H1 (cell line): ENCODE data around the gene IRGQ. TPM values are rescaled to one million over a fixed set of nuclear protein-coding genes. Genes with fewer than 3 reads are reported as not detected.

Experiments
- CTCF ChIA-PET: fragments of 300-600 bp; sonication (Branson Sonifier 250); formaldehyde crosslinking; loops from one replicate; lab custom pipeline; 2021; ENCODE audit not compliant: partially characterized antibody; lab: Charles Lee
- POLR2A ChIA-PET: fragments of 300-600 bp; sonication (Branson Sonifier 250); formaldehyde crosslinking; loops from one replicate; lab custom pipeline; 2021; ENCODE audit warnings: inconsistent platforms; ENCODE audit not compliant: partially characterized antibody; lab: Charles Lee
- DNase-seq, 2 experiments: peaks; one replicate each; pipeline versions ENCODE4 v3.0.0 to v3.0.0-alpha.2; 2010 to 2022; ENCODE audit warnings: low spot score in 2 of 2, low read depth in 1 of 2, mixed read lengths in 1 of 2
- FAIRE-seq: peaks from 2 replicates; lab custom pipeline; 2011; peaks lifted over from hg19 to GRCh38; lab: Jason Lieb, UNC
- H2AFZ ChIP-seq: 2 replicates; pipeline ENCODE4 v1.8.1; 2012; ENCODE audit warnings: low read length, inconsistent platforms
- H2AK5ac ChIP-seq: 2 replicates; pipeline ENCODE4 v1.6.1; 2013; ENCODE audit warnings: low read depth, low read length
- H2BK120ac ChIP-seq: replicated peaks from 2 replicates; pipeline ENCODE3; 2013; ENCODE audit warnings: low read depth, low read length, inconsistent platforms
- H2BK12ac ChIP-seq: 2 replicates; pipeline ENCODE4 v1.6.1; 2013; ENCODE audit warnings: low read depth, low read length
- H2BK15ac ChIP-seq: 2 replicates; pipeline ENCODE4 v1.6.1; 2013; ENCODE audit warnings: low read length
- H2BK20ac ChIP-seq: 2 replicates; pipeline ENCODE4 v1.6.1; 2013; ENCODE audit warnings: low read length
- H2BK5ac ChIP-seq: 2 replicates; pipeline ENCODE4 v1.6.1; 2013; ENCODE audit warnings: low read depth, low read length
- H3K14ac ChIP-seq: 2 replicates; pipeline ENCODE4 v1.6.1; 2013; ENCODE audit warnings: inconsistent platforms; ENCODE audit not compliant: insufficient read length
- H3K18ac ChIP-seq: 2 replicates; pipeline ENCODE4 v1.6.1; 2013; ENCODE audit warnings: low read length; ENCODE audit errors: extremely low read depth
- H3K23ac ChIP-seq: 2 replicates; pipeline ENCODE4 v1.6.1; 2013; ENCODE audit warnings: inconsistent platforms; ENCODE audit not compliant: insufficient read length
- H3K23me2 ChIP-seq: 2 replicates; pipeline ENCODE4 v1.6.1; 2013; ENCODE audit warnings: low read depth, low read length
- H3K27ac ChIP-seq: 2 replicates; pipeline ENCODE4 v1.6.1; 2011; ENCODE audit warnings: low read depth, low read length, inconsistent platforms
- H3K27me3 ChIP-seq, 4 experiments: replicated peaks in 1 of 4; 1 replicate in 1 of 4; 2 replicates in 3 of 4; pipeline versions ENCODE4 v1.6.1 to v1.8.1; 2011 to 2013; ENCODE audit warnings: low read length in 3 of 4, mild to moderate bottlenecking in 3 of 4, inconsistent platforms in 2 of 4, mixed read lengths in 2 of 4, moderate library complexity in 1 of 4; ENCODE audit not compliant: control insufficient read depth in 3 of 4, insufficient read depth in 3 of 4; ENCODE audit errors: extremely low read depth in 1 of 4
- H3K36me3 ChIP-seq, 4 experiments: 2 replicates each; pipeline versions ENCODE4 v1.6.1 to v1.8.1; 2011 to 2013; ENCODE audit warnings: mild to moderate bottlenecking in 4 of 4, low read length in 3 of 4, moderate library complexity in 2 of 4, control low read depth in 1 of 4, inconsistent platforms in 1 of 4; ENCODE audit not compliant: insufficient read depth in 4 of 4, control insufficient read depth in 2 of 4
- H3K4ac ChIP-seq: replicated peaks from 2 replicates; pipeline ENCODE3; 2013; ENCODE audit warnings: low read length, low read depth, mixed read lengths, inconsistent platforms; ENCODE audit not compliant: insufficient read length
- H3K4me1 ChIP-seq, 4 experiments: replicated peaks in 1 of 4; 1 replicate in 1 of 4; 2 replicates in 3 of 4; pipeline versions ENCODE4 v1.6.1 to v1.8.1; 2011 to 2013; ENCODE audit warnings: low read length in 3 of 4, inconsistent platforms in 2 of 4, mixed read lengths in 1 of 4; ENCODE audit not compliant: insufficient read depth in 4 of 4, control insufficient read depth in 3 of 4
- H3K4me2 ChIP-seq, 2 experiments: 2 replicates each; pipeline versions ENCODE4 v1.6.1 to v1.8.1; 2011 to 2013; ENCODE audit warnings: low read depth in 2 of 2, low read length in 2 of 2, control low read depth in 1 of 2, inconsistent platforms in 1 of 2, mild to moderate bottlenecking in 1 of 2; ENCODE audit not compliant: insufficient read depth in 1 of 2
- H3K4me3 ChIP-seq, 4 experiments: fragments of 200-600, 300-600 bp in 1 of 4; sonication (generic), shearing (Covaris generic), sonication (Bioruptor Twin) in 1 of 4; 2 replicates each; pipeline versions ENCODE4 v1.5.1 to v1.8.1; 2011 to 2016; ENCODE audit warnings: low read length in 4 of 4, low read depth in 3 of 4, control low read depth in 2 of 4, inconsistent platforms in 2 of 4, mild to moderate bottlenecking in 2 of 4, mixed read lengths in 1 of 4, moderate library complexity in 1 of 4; ENCODE audit not compliant: insufficient read depth in 2 of 4; ENCODE audit errors: extremely low read depth in 1 of 4
- H3K56ac ChIP-seq: replicated peaks from 2 replicates; pipeline ENCODE3; 2013; ENCODE audit warnings: low read depth, mild to moderate bottlenecking, mixed read lengths, low read length, inconsistent platforms; ENCODE audit not compliant: insufficient read length
- H3K79me1 ChIP-seq: 2 replicates; pipeline ENCODE4 v1.6.1; 2013; ENCODE audit warnings: low read depth, low read length, control low read depth
- H3K79me2 ChIP-seq, 2 experiments: 2 replicates each; pipeline versions ENCODE4 v1.6.1 to v1.8.1; 2012 to 2013; ENCODE audit warnings: low read length in 2 of 2, mild to moderate bottlenecking in 2 of 2, inconsistent platforms in 1 of 2; ENCODE audit not compliant: insufficient read depth in 2 of 2, control insufficient read depth in 1 of 2
- H3K9ac ChIP-seq, 4 experiments: replicated peaks in 1 of 4; 1 replicate in 1 of 4; 2 replicates in 3 of 4; pipeline versions ENCODE4 v1.6.1 to v1.8.1; 2011 to 2013; ENCODE audit warnings: low read depth in 3 of 4, low read length in 3 of 4, control low read depth in 2 of 4, mild to moderate bottlenecking in 2 of 4, moderate library complexity in 2 of 4, inconsistent platforms in 1 of 4; ENCODE audit errors: extremely low read depth in 1 of 4
- H3K9me3 ChIP-seq, 2 experiments: 2 replicates each; pipeline versions ENCODE4 v1.6.1 to v1.8.1; 2012 to 2013; ENCODE audit warnings: mild to moderate bottlenecking in 2 of 2, moderate library complexity in 2 of 2, control low read depth in 1 of 2, inconsistent platforms in 1 of 2, low read depth in 1 of 2, low read length in 1 of 2, mixed read lengths in 1 of 2; ENCODE audit not compliant: insufficient read depth in 2 of 2
- H4K20me1 ChIP-seq, 2 experiments: replicated peaks in 1 of 2; 2 replicates each; pipeline versions ENCODE3 to v1.8.1; 2011 to 2013; ENCODE audit warnings: inconsistent platforms in 2 of 2, low read length in 2 of 2, mild to moderate bottlenecking in 1 of 2; ENCODE audit not compliant: insufficient read depth in 2 of 2, control insufficient read depth in 1 of 2
- H4K5ac ChIP-seq: 2 replicates; pipeline ENCODE4 v1.6.1; 2013; ENCODE audit warnings: low read length, low read depth, mixed read lengths, inconsistent platforms; ENCODE audit not compliant: insufficient read length
- H4K8ac ChIP-seq: 2 replicates; pipeline ENCODE4 v1.8.0; 2013; ENCODE audit warnings: mild to moderate bottlenecking, moderate library complexity, low read length, inconsistent platforms; ENCODE audit not compliant: insufficient read depth; ENCODE audit errors: extremely low read depth
- H4K91ac ChIP-seq: replicated peaks from 2 replicates; pipeline ENCODE3; 2013; ENCODE audit warnings: low read length, mixed read lengths, inconsistent platforms; ENCODE audit not compliant: insufficient read length
- EP300 ChIP-seq, 2 experiments: IDR thresholded peaks; 1 replicate in 1 of 2; 2 replicates in 1 of 2; pipeline ENCODE4 v1.6.1; 2011 to 2012; ENCODE audit warnings: low read depth in 2 of 2, low read length in 2 of 2, mild to moderate bottlenecking in 2 of 2, borderline replicate concordance in 1 of 2, inconsistent platforms in 1 of 2, moderate library complexity in 1 of 2
- HDAC6 ChIP-seq: IDR thresholded peaks from one replicate; pipeline ENCODE4 v1.7.1; 2012; ENCODE audit warnings: low read depth, mild to moderate bottlenecking, inconsistent platforms, low read length, moderate library complexity
- SP1 ChIP-seq: IDR thresholded peaks from 2 replicates; pipeline ENCODE4 v1.6.1; 2011; ENCODE audit warnings: low read depth, low read length
- TAF7 ChIP-seq: optimal IDR thresholded peaks from 2 replicates; pipeline ENCODE3; 2011; ENCODE audit warnings: low read depth, mild to moderate bottlenecking, inconsistent platforms, low read length, moderate library complexity, borderline replicate concordance
- TBP ChIP-seq: IDR thresholded peaks from 2 replicates; pipeline ENCODE4 v1.6.1; 2011; ENCODE audit warnings: low read depth, low read length, improper control_type of control experiment
- WGBS, 2 experiments: shearing (Covaris generic) in 1 of 2; methylation state at CpG; one replicate each; pipeline versions ENCODE4 v1.1.6 to v1.1.7; 2013 to 2015; ENCODE audit warnings: low lambda C conversion rate in 2 of 2, mixed read lengths in 2 of 2, inconsistent platforms in 1 of 2, low coverage in 1 of 2, missing lambda C conversion rate in 1 of 2; ENCODE audit not compliant: insufficient replicate concordance in 2 of 2, insufficient coverage in 1 of 2, insufficient read length in 1 of 2; ENCODE audit errors: extremely low coverage in 1 of 2, missing lambda C conversion rate in 1 of 2; 5-methylcytosine and 5-hydroxymethylcytosine counted together
- polyA plus RNA-seq, 7 experiments: library from polyadenylated mRNA; depleted of rRNA in 3 of 7; stranded (reverse) in 5 of 7; unstranded in 2 of 7; fragments of >200 nt in 5 of 7; fragments of 200-250 nt in 2 of 7; gene quantifications; 1 replicate in 5 of 7; 2 replicates in 1 of 7; 4 replicates in 1 of 7; pipeline versions ENCODE4 v1.2.1 to v1.2.3, GENCODE V29; 2011 to 2013; ENCODE audit warnings: missing spikeins in 2 of 7, mixed read lengths in 2 of 7
- total RNA-seq: library from RNA; stranded (reverse); fragmentation: NEBNext Ultra II Directional; extraction: Animal tissue kit (Norgen Biotek cat#: 25700); gene quantifications from 2 replicates; pipeline ENCODE4 v1.2.1, GENCODE V29; 2021

IRGQ gene
- total and polyA plus RNA-seq, 2 of the 8 experiments (the other 6 are each of a cell fraction or from before 2014, with no cell fraction given): 16.0 to 42.9 TPM

GRCh38 chr19:43606569-43607229, 10.8 kb upstream of the IRGQ start:
- H2BK20ac ChIP-seq: no peak overlapping the region
- no peak overlapping the region for H3K56ac ChIP-seq
- H3K27ac ChIP-seq: no peak overlapping the region
- H4K91ac ChIP-seq: no peak overlapping the region
- H2BK12ac ChIP-seq: no peak overlapping the region
- no peaks in the 10 kb centered on the region for H3K79me2 ChIP-seq
- H3K4me3 ChIP-seq: no peak overlapping the region
- H2AK5ac ChIP-seq: no peak overlapping the region
- H4K20me1 ChIP-seq: peaks cover 0 to 7% of the 10 kb centered on the region in 2 experiments
- H2BK120ac ChIP-seq: no peak overlapping the region
- H3K4me2 ChIP-seq: no peak overlapping the region
- H3K4ac ChIP-seq: no peak overlapping the region
- no peak overlapping the region for H2AFZ ChIP-seq
- POLR2A ChIA-PET: interaction anchor here (0.9 to 3.4 kb wide), 3 partner anchors 10 to 36 kb away, joined by 3 to 17 read pairs (median 5); partner anchors contain the start of genes IRGQ and ZNF576
- DNase-seq (no peak), FAIRE-seq (no peak)
- H3K18ac ChIP-seq: no peak overlapping the region
- H3K79me1 ChIP-seq: no peaks in the 10 kb centered on the region
- CTCF ChIA-PET: interaction anchor here (0.6 to 2.1 kb wide), 5 partner anchors 9 to 71 kb away, joined by 3 to 9 read pairs (median 7); partner anchors contain the start of genes IRGQ and ZNF576
- no peak overlapping the region for H4K5ac ChIP-seq
- no peak overlapping the region for H3K9ac ChIP-seq
- H3K23ac ChIP-seq: no peak overlapping the region
- H3K4me1 ChIP-seq: no peaks in the 10 kb centered on the region
- no peaks in the 10 kb centered on the region for H3K27me3 ChIP-seq
- no peak overlapping the region for H3K14ac ChIP-seq
- WGBS, 2 experiments: 89% methylated on average over 7 of the region's 7 CpGs; no CpG with 5 or more reads in 1 of the 2 experiments
- H3K36me3 ChIP-seq: no peaks in the 10 kb centered on the region; a peak in 1 of 8 replicates
- H2BK15ac ChIP-seq: no peak overlapping the region
- no peaks in the 10 kb centered on the region for H3K9me3 ChIP-seq
- H4K8ac ChIP-seq: no peak overlapping the region
- H2BK5ac ChIP-seq: no peak overlapping the region
- H3K23me2 ChIP-seq: no peaks in the 10 kb centered on the region; the same call in 1 of the 2 replicates
- TF ChIP-seq SP1 (no peak), EP300 (IDR thresholded peaks at IDR 0.05; ENCODE audit: borderline replicate concordance in 1 of 2, low read depth in 2 of 2, low read length in 2 of 2) (no peak), HDAC6 (no peak), TAF7 (no peak), TBP (no peak)
